Lower leg skin (tissue), 3 donors: ENCODE measurements around the gene XYLT1.

Experiments used
- POLR2A ChIP-seq, 2 donors: fragments of 450-650 bp; IDR thresholded peaks; one replicate each; pipeline ENCODE4 v1.6.1; 2016 to 2017; ENCODE audit warnings: antibody characterized with exemption in 2 of 2, mild to moderate bottlenecking in 1 of 2, moderate library complexity in 1 of 2
- TF ChIP-seq, protein P1 (sequence below), 3 donors: fragments of 450-650 bp; IDR thresholded peaks; one replicate each; pipeline ENCODE4 v1.5.1; 2016; ENCODE audit warnings: antibody characterized with exemption in 3 of 3, mild to moderate bottlenecking in 3 of 3, moderate library complexity in 2 of 3

DNA sequence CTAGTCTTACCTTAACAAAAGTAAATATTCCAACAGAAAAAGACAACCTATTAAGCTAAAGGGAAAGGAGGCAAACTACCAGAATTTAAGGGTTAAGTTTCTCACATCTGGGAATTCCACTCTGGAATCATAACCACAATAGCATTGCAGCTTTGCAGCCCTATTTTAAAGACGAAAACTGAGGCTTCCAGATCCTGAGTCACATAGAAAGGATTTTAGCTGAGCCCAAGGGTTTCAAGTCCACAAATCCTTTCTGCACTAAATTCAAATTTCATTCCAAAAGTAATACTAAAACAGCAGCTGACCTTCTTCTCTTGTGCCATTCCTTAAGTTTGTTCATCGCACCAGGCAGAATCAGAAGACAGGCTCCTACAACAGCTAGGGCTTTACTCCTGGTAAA is 17.8 kb downstream of the XYLT1 start:
- TF ChIP-seq, protein P1, sequence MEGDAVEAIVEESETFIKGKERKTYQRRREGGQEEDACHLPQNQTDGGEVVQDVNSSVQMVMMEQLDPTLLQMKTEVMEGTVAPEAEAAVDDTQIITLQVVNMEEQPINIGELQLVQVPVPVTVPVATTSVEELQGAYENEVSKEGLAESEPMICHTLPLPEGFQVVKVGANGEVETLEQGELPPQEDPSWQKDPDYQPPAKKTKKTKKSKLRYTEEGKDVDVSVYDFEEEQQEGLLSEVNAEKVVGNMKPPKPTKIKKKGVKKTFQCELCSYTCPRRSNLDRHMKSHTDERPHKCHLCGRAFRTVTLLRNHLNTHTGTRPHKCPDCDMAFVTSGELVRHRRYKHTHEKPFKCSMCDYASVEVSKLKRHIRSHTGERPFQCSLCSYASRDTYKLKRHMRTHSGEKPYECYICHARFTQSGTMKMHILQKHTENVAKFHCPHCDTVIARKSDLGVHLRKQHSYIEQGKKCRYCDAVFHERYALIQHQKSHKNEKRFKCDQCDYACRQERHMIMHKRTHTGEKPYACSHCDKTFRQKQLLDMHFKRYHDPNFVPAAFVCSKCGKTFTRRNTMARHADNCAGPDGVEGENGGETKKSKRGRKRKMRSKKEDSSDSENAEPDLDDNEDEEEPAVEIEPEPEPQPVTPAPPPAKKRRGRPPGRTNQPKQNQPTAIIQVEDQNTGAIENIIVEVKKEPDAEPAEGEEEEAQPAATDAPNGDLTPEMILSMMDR (IDR thresholded peaks at IDR 0.05): no peak
- no peak for TF ChIP-seq POLR2A (IDR thresholded peaks at IDR 0.05)
